HG02981 (cell line): ENCODE measurements around the gene LSAMP.

Source experiments
- ATAC-seq: cut with Tn5 transposase; IDR thresholded peaks from one replicate; pipeline ENCODE4 v1.9.1; 2021; ENCODE audit warnings: mild to moderate bottlenecking, moderate library complexity; ENCODE audit not compliant: unreplicated experiment

LSAMP gene

DNA sequence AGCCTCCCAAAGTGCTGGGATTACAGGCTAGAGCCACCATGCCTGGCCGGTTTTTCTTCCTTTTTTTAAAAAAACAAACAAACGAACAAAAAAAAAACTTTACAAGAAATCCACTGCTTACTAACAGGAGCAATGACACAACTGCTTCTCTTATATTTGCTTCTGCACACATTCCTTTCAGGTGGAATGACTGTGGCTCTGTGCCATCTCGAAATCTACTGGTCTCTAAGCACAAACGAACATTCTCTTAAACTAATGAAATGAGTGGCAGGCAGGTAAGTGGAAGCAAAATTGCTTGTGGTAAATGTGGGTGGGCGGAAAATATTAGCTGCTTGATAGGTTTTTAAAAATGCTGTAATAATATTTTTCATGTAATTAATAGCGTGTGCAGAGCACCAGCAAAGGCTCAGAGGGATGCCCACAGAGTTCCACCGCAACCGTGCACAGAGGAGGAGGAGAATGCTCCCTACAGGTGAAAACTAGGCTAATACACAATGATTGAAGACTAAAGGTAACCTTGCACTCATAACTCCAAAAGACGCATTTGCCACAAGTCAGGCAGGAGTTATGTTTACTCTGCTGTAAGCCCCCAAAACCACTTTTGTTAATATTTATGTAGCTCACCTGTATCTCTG is 77.4 kb downstream of the LSAMP start:
- ATAC-seq: no peak

DNA sequence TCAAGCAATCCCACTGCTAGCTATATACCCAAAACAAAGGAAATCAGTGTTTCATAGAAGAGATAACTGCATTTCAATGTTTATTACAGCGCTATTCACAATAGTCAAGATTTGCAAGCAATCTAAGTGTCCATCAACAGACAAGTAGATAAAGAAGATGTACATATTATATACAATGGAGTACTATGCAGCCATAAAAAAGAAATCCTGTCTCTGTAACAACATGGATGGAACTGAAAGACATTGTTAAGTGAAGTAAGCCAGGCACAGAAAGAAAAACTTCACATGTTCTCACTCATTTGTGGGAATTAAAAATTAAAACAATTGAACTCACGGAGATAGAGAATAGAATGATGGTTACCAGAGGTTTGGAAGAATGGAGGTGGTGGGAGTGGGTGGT is 89.2 kb downstream of the LSAMP start:
- no peak for ATAC-seq

DNA sequence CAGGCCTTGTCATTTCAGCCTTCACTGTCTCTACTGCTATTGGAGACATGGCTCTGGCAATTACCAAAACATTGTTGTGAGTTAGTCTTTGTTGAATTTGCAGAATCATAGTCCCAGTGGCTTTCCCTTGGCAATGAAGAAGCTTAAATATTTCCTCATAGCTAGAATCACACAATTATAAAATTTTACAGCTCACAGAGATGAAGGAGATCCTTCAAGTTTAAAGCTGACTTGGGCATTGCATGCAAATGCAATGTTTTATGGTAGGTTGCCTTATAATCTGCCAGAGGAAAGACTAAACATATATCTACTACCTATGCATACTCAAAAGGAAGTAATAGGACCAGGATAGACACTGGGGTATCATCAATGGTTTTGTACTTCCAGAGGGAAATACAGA is 90.9 kb downstream of the LSAMP start:
- ATAC-seq: no peak

DNA sequence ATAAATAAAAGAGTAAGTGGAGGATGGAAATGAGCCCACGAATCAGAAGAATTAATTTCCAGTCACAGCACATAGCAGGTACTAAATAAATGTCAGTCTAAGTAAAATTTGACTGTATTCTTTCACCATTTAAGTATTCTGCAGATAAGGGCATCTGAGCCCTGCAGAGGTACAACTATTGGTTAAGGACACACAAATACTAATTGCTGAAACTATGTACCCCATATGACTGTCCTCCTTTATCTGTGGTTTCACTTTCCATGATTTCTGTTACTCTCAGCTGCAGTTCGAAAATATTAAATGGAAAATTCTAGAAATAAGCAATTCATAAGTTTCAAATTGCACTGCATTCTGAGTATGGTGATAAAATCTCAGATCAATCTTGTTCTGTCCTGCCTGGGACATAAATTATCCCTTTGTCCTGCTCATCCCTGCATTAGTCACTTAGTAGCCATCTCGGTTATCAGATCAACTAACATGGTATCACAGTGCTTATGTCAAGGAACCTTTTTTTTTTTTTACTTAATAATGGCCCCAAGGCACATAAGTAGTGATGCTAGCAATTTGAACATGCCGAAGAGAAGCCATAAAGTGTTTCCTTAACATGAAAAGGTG is 95.1 kb downstream of the LSAMP start:
- no peak for ATAC-seq

DNA sequence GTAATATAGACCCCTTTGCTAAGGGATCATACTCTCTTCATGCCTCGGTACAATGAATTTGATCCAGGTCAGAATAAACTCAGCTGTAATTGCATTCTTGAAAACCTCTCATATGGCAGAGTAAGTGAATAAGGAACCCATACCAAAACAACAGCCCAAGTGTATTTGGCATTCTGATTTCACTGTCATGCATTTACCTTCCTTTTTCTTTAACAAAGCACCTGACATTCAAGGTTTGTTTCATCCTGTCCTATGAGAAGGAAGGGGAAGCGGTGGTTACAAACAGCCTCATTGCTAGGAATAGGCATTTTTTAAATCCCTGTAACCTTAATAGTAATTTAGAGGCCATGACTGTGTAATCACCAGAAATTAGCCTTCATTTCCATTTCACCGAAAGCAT is 97.1 kb downstream of the LSAMP start:
- no peak for ATAC-seq

DNA sequence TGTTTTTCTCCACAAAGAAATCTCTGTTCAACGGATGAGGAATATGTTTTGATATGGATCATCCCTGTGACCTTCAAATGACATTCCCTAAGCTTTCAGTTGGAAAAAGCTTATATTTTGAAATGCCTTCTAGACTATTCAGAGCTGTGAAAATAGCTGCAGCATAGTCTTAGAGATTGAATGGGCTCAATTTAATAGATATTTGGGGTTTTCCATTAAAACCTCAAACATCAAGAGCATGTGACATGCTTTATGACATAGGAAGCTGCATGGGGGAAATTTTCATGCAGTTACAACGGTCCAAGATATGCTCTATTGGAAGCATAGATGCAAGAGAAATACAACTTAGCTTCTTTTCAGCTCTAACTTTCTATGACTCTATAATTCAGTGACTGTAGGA is 102.8 kb downstream of the LSAMP start:
- ATAC-seq: no peak

DNA sequence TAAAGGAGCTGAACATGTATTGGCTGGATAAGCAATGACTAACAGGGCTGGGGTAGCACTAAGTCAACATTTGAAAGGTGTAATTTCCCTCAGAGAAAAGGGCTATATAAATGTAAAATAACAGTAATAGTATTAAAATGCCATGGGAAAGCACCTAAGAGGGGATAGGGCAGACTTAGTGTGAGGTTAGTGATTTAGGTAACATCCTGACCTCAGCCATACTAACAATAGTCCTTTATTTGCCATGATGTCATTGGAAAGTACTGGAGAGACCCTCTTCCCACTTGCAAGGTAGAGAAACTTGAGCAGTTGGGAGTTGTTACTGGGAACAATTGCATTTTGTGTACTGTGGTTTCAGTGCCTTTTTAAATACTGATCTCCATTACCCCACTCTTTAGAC is 103.4 kb downstream of the LSAMP start:
- ATAC-seq: peak; percentile 38

DNA sequence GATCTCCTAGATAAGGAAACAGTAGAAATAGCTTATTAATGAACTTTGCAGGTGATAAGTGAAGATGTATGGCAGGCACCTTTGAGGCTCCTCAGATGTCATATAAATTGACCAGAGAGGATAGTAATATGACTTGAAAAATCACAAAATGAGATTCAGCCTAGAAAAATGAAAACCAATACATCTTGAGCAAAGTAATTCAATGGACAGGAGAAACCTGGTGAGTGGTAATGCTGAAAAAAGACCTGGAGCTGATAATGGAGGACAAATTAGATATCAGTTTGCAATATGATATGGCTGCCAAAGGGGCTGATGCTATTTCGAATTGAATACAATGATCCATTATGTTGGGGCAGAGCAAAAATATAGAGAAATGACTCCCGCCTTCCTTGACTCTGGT is 103.9 kb downstream of the LSAMP start:
- ATAC-seq: no peak

DNA sequence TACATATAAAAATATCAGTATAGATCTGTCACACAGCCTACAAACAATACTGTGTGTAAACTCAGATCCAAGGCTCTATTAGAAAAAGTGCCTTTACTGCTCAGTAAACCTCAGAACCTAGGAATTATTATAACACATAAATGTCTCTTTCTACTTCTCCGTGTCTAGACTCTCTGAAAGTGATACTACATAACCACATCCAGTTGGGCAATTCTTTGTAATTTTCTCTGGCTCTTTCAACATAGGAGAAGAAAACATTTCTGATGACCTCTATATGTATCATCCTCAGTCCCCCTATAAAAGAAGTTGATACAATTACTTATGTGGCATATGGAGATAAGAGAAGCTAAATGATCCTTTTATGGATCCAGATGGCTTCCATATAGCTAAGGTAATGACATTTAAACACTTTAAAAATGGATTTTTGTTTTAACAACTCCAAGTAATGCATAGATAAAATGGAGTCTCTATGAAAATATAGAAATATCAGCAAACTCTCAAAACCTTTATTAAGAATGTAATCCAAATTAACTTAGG is 104.5 kb downstream of the LSAMP start:
- ATAC-seq: no peak

DNA sequence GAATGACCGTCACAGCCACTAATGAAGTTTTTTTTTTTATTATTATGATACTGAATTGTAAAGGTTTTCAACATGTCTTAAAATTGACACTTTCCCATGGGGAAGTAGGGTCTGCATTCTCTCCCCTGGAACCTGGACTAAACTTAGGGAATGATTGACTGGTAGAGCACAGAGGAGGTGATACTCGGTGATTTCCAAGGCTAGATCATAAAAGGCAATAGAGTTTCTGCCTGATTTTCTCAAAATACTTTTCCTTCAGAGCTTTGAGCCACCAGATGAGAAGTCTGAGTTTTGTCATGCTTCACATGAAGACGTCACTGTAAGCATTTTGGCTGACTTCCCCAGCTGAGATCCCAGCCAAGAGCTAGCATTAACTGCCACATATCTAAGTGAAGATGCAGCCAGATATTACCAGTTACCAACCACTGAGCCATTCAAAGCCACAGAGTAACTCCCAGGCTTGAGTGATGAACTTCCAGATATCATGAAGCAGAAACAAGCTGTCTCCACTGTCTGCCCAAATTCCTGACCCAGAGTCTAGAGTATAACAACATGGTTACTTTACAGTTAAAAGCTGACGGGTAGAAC is 105.8 kb downstream of the LSAMP start:
- no peak for ATAC-seq

DNA sequence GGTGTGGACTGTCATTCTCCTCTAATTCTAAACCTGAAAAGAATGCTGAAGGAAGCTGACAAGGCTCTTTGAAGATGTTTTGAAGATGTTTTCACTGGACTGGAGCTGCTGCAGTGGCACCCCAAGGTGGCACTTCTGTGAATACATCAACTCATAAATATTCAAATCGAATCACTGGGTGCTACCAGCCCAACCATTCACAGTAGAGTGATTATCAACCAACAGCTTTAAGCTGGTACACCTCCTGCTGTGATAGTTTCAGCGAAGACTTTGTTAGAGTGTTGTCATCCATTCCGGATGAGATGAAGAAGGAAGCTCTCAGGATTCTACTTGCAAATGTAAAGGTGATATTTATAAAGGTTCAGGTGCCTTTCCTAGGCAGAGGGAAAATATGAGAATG is 106.6 kb downstream of the LSAMP start:
- no peak for ATAC-seq

DNA sequence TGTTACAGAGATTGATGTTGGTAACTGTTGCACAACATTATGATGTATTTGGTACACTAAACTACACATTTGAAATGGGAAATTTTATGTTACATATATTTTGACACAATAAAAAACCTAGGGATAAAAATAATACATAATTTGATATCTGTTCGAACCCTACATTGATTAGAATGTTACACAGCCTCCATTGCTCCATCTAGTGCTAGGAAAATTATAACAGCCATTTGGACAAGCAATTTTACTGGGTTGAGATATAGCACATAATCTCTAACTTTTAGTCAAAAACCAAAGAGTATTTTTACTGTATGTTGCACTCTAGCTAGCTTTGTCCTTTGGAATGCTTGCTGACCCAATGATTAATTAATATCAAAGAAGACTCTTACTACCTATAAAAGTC is 108.1 kb downstream of the LSAMP start:
- no peak for ATAC-seq

DNA sequence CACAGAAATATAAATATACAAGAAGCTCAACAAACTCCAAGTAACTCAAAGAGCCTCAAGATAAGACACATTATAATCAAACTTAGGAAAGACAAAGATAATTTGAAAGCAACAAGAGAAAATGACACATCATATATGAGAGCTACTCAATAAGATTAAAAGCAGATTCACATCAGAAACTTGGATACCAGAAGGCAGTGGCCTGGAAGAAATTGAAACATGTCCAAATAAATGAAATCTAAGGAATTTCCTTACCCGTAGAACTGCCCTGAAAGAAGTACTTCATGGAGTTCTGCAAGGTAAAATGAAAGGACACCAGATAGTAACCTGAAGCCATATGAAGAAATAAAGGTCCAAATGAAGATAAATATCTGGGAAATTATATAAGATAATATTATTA is 113.9 kb downstream of the LSAMP start:
- no peak for ATAC-seq

DNA sequence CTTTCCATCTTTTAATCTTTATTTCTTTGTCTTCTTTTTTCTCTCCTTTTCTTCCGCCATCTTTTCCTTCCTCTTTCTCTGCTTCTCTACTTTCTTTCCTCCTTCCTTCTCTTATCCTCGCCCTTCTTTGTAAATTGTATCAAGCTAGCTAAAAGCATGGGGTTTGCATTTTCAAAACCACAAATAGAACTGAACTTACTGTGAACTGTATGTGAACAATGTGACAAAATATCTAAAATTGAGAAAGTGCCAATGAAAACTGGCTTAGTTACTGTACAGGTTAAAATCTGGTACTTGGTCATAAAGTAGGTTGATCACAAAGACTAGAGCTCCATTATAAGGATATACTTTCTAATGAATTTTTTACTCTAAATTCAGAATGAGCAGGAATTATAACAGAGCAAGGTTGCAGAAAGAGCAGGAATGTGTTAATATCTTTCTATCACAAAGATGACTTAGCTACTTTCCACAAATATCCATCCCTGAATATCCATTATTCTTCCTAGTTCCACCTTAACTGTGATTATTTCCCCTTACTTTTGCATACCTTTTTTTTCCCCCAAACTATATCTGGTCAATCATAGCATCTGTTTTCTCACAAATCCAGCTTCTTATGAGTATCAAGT is 122.4 kb downstream of the LSAMP start:
- ATAC-seq: no peak

DNA sequence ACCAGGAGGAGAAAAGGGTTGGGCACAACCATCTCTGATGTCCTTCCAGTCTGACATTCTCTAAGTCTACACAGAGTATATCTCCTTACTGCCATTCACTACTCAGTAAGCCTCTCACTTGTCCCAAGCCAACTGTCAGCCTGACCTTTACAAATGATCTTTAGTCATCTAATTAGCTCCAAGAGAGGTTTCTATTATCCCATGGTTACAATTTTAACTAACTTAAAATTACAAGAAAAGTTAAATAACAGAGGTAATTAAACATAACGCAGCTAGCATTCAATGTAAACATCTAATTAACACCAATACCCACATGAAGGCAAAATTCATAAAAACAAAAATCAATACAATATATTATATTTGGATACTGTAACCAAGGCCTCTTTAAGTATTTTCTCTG is 126.9 kb downstream of the LSAMP start:
- no peak for ATAC-seq

DNA sequence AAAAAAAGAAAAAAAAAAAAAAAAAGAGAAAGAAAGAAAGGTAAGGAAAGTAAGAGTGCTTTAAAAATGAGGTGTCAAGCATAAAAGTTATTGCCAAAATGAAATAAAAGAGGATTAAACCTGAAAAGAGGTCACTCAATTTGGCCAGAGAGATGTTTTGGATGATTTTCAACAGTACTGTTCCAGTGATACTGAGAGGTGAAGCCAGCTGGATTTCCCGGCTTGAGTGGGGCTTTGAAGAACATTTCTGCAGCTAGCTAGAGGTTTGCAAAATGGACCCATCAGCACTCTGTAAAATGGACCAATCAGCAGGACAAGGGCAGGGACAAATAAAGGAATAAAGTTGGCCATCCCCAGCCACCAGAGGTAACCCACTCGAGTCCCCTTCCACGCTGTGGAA is 128.5 kb downstream of the LSAMP start:
- ATAC-seq: no peak

DNA sequence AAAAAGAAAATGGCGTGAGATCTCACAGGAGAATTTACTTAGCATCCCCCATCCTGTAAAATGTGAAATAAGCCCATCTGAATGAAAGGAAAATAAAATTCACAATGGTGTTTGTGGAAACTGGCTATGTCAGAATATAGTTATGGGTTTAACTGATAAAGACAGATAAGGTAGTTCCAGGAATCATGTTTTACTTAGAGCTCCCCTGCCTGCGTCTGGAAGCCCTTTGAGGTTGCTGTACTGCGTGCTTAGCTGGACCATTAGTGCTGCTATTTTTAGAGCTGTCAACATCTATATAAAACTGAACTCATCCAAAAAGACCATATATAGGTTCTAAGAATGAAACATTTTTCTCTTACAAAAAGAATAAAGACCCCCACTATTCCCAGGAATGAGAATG is 130.8 kb downstream of the LSAMP start:
- ATAC-seq: no peak

DNA sequence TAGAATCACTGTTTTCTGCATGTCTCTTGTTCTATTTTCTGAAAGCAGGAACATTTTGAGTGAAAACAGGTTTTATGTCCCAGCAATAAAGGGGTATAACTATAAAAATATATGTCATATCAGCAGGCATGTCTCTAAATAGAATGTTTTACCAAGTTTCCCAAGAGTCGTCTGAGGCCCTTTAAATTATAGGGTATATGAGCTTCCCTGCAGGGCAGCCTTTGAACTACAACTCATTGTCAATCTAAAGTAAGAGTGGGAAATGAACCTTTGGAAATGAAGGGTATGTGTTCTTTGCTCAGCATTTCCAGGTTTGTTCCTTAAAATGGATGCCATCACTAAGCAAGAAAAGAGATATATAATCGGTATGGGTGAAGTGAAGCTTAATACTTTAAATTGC is 138.6 kb downstream of the LSAMP start:
- no peak for ATAC-seq

DNA sequence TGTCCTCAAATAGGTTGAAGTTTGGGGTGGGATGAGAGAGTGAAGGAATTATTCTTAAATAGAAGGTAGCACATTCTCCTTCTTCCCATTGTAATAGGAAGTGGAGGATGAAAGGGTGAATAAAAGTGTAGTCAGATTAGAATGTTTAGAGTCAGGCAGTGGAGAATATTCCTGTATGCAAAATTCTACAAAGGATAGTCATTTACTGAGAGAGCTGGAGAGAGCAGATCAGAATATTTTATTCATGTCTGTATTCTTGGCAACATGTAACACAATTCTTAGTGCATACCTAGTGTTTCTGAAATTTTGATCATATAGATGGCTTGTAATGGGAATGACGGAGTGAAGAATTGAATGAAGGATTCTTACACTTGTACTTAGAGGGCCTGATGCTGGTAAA is 139.1 kb downstream of the LSAMP start:
- ATAC-seq: no peak

DNA sequence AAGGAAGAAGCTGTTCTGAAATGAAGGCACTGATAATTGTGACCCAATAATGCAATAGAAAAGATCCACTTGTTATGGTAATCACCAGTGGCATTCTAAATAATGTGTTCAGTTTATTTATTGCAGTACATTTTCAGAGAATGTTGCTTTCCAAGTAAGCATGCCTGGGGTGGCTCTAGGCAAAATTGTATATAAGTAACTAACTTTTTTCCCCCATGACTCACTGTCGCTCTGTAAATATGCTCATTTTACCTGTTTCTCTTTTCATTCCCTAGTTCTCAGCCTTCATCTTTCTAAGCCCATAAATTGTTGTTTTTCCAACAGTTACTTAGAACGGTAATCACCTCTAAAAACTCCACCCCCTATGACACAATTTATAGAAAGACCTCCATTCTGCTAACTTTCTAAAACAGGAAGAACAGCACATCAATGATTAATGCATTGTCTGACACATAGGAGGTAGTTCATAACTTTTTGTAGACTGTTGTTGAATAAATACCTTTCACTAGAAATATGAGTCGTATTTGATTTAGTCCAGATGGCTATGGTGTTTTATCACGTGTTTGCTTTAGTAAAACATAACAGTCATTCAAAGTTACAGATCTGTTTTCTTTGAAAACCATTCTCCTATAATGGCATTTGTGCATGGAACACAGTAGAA is 143.1 kb downstream of the LSAMP start:
- ATAC-seq: no peak

DNA sequence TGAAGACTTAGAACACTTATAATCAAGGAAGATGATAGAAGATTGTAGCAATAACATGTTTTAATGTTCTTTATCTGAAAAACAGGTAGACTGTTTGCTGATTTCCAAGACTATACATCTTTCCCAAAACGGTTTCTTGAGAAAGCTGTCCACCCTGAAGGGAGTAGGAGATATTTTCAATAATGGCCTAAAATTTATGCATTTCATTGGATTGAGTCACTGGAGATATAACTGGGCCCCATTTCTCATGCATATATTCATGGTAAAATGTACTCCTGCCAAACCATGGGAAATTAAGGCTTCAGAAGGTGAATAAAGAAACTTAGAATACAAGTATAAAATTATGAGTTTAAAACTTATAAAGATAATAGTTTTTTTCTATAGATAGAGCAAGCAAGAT is 143.9 kb downstream of the LSAMP start:
- no peak for ATAC-seq

DNA sequence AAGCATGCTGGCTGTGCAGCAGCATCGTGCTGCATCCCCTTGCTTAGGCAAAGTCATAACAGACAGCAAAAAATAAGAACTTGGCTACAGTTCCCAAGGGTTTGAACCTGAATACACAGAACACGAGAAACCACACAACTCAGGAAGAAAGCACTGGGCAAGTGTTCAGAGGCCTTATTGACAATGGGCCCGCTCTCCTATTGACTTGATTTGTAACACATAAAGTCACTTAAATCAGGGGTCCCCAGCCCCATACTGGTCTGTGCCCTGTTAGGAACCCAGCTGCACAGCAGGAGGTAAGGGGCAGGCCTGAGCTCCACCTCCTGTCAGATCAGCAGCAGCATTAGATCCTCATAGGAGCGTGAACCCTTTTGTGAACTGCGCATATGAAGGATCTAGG is 145.1 kb downstream of the LSAMP start:
- no peak for ATAC-seq
